ENCODE measurements around the gene ADK. TPM values are rescaled to one million over a fixed set of nuclear protein-coding genes. Genes with fewer than 3 reads are reported as not detected.
"Not testable (repeated sequence)": the region's sequence is repeated elsewhere in the genome, so short reads cannot be mapped to it uniquely, and the experiment has no call there.

ADK gene
- total RNA-seq, 3 donors from 2014 or later (not counting 1 experiment from before 2014, with no cell fraction given) = 13.4 to 16.1 (median 14.1) TPM

- H3K36me3 Mint-ChIP-seq = peaks cover 36% of the 10 kb centered on the region
Observed at GRCh38 chr10:74137992-74138391, 13.0 kb upstream of the ADK start.

GRCh38 chr10:74138596-74138995, 12.4 kb upstream of the ADK start:
- H3K27me3 Mint-ChIP-seq (ENCODE audit: low read depth in 2 of 2); H3K4me1 Mint-ChIP-seq; H3K27ac Mint-ChIP-seq; H3K27ac ChIP-seq (ENCODE audit: low read length); ATAC-seq; H3K9me3 ChIP-seq (ENCODE audit: control insufficient read depth, insufficient read depth, low read length); intact Hi-C loops (cut with micrococcal nuclease); H3K4me1 ChIP-seq (ENCODE audit: control insufficient read depth, insufficient read depth, low read length); H3K27me3 ChIP-seq (ENCODE audit: control insufficient read depth, insufficient read depth, low read length); H3K4me3 ChIP-seq (ENCODE audit: low read length); H3K9me3 Mint-ChIP-seq; H3K4me3 Mint-ChIP-seq; DNase-seq: not testable (repeated sequence)
- 98% methylated on average over 5 of the region's 5 CpGs for WGBS (ENCODE audit: insufficient coverage)
- H3K36me3 ChIP-seq (ENCODE audit: control insufficient read depth, insufficient read depth, low read length) = peaks cover 44% of the 10 kb centered on the region
- peaks cover 36% of the 10 kb centered on the region for H3K36me3 Mint-ChIP-seq

More at GRCh38 chr10:74137992-74138391, 13.0 kb upstream of the ADK start:
- H3K27ac ChIP-seq (ENCODE audit: low read length) = no peak overlapping the region
- no peak overlapping the region for H3K4me3 ChIP-seq (ENCODE audit: low read length)
- ATAC-seq = no peak
- WGBS (ENCODE audit: insufficient coverage) = 97% methylated on average over 3 of the region's 5 CpGs
- Mint-ChIP-seq H3K4me1 (peaks cover 4 to 8% of the 10 kb centered on the region in 2 donors), H3K27me3 (ENCODE audit: low read depth in 2 of 2) (no peaks in the 10 kb centered on the region), H3K27ac (no peak overlapping the region), H3K4me3 (no peak overlapping the region), H3K9me3 (no peaks in the 10 kb centered on the region)
- no peak for TF ChIP-seq CTCF (IDR thresholded peaks at IDR 0.05)
- intact Hi-C loops (cut with micrococcal nuclease) = no loop called here
- no peaks in the 10 kb centered on the region for H3K4me1 ChIP-seq (ENCODE audit: control insufficient read depth, insufficient read depth, low read length)
- H3K9me3 ChIP-seq (ENCODE audit: control insufficient read depth, insufficient read depth, low read length) = no peaks in the 10 kb centered on the region
- peaks cover 49% of the 10 kb centered on the region for H3K36me3 ChIP-seq (ENCODE audit: control insufficient read depth, insufficient read depth, low read length)
- H3K27me3 ChIP-seq (ENCODE audit: control insufficient read depth, insufficient read depth, low read length) = no peaks in the 10 kb centered on the region
- peak in 1 of 2 donors; percentile 10 for DNase-seq

- no peak overlapping the region for H3K4me3 Mint-ChIP-seq
- peaks cover 32% of the 10 kb centered on the region for H3K36me3 ChIP-seq (ENCODE audit: control insufficient read depth, insufficient read depth, low read length)
- peaks cover 25% of the 10 kb centered on the region for H3K36me3 Mint-ChIP-seq
- no peak overlapping the region for H3K27ac ChIP-seq (ENCODE audit: low read length)
- no peaks in the 10 kb centered on the region for H3K4me1 ChIP-seq (ENCODE audit: control insufficient read depth, insufficient read depth, low read length)
- H3K9me3 ChIP-seq (ENCODE audit: control insufficient read depth, insufficient read depth, low read length) = no peaks in the 10 kb centered on the region
- H3K4me3 ChIP-seq (ENCODE audit: low read length) = no peak overlapping the region
- no peaks in the 10 kb centered on the region for H3K9me3 Mint-ChIP-seq
- DNase-seq = no peak
- no peaks in the 10 kb centered on the region for H3K27me3 Mint-ChIP-seq (ENCODE audit: low read depth in 2 of 2)
- TF ChIP-seq CTCF (IDR thresholded peaks at IDR 0.05) = no peak
- H3K27ac Mint-ChIP-seq = no peak overlapping the region
- no peaks in the 10 kb centered on the region for H3K27me3 ChIP-seq (ENCODE audit: control insufficient read depth, insufficient read depth, low read length)
- ATAC-seq = no peak
- intact Hi-C loops (cut with micrococcal nuclease) = no loop called here
- 97% methylated on average over 18 of the region's 18 CpGs for WGBS (ENCODE audit: insufficient coverage)
- peaks cover 5 to 8% of the 10 kb centered on the region in 2 donors for H3K4me1 Mint-ChIP-seq
Observed at GRCh38 chr10:74139981-74140380, 11.0 kb upstream of the ADK start.

- no peak for ATAC-seq
- Mint-ChIP-seq H3K27me3 (ENCODE audit: low read depth in 2 of 2) (no peaks in the 10 kb centered on the region), H3K4me3 (no peak overlapping the region)
Observed at GRCh38 chr10:74140553-74140952, 10.5 kb upstream of the ADK start.

More at GRCh38 chr10:74140553-74140952, 10.5 kb upstream of the ADK start:
- intact Hi-C loops (cut with micrococcal nuclease) = no loop called here
- no CpG with 5 or more reads among the region's 2 CpGs for WGBS (ENCODE audit: insufficient coverage)
- Histone ChIP-seq H3K27me3 (ENCODE audit: control insufficient read depth, insufficient read depth, low read length) (no peaks in the 10 kb centered on the region), H3K27ac (ENCODE audit: low read length) (no peak overlapping the region), H3K9me3 (ENCODE audit: control insufficient read depth, insufficient read depth, low read length) (no peaks in the 10 kb centered on the region), H3K4me1 (ENCODE audit: control insufficient read depth, insufficient read depth, low read length) (no peaks in the 10 kb centered on the region), H3K36me3 (ENCODE audit: control insufficient read depth, insufficient read depth, low read length) (peaks cover 29% of the 10 kb centered on the region), H3K4me3 (ENCODE audit: low read length) (no peak overlapping the region)
- TF ChIP-seq CTCF (IDR thresholded peaks at IDR 0.05) = no peak
- Mint-ChIP-seq H3K4me1 (peaks cover 8 to 11% of the 10 kb centered on the region in 2 donors), H3K36me3 (peaks cover 20% of the 10 kb centered on the region), H3K27ac (no peak overlapping the region), H3K9me3 (no peaks in the 10 kb centered on the region)
- DNase-seq = no peak
